Putamen (tissue), 1 donor: ENCODE data around the gene CBX7.

ENCODE experiments used
- DNase-seq: peaks from one replicate; pipeline ENCODE4 v3.0.0-alpha.2; 2016; ENCODE audit warnings: low spot score

The CBX7 gene

GRCh38 chr22:39147335-39148025 lies 5.0 kb downstream of the CBX7 start:
- no peak for DNase-seq

- DNase-seq, result no peak
These were observed 6.0 kb downstream of the CBX7 start for GRCh38 chr22:39146256-39147101.

GRCh38 chr22:39144101-39144767 lies 8.2 kb downstream of the CBX7 start:
- no peak for DNase-seq

GRCh38 chr22:39142088-39142680 lies 10.3 kb downstream of the CBX7 start:
- no peak for DNase-seq

DNA sequence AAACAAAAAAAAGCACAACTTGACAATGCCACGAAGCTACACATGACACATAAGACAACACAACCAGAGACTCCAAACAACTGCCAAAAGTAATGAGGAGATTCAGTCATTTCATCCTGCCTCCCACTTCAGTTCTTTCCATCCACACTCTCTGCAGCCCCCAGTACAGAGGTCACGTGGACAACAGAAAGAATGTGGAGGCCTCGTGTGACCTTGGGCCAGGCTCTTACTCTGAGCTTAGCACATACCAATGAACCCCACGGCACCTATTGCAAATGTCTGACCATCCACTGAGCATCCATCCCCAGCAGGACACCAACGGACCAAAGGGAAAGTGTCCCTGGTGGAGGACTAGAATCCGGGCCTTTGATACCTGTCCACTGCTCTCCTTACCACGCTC lies 12.5 kb downstream of the CBX7 start:
- DNase-seq, result no peak

DNA sequence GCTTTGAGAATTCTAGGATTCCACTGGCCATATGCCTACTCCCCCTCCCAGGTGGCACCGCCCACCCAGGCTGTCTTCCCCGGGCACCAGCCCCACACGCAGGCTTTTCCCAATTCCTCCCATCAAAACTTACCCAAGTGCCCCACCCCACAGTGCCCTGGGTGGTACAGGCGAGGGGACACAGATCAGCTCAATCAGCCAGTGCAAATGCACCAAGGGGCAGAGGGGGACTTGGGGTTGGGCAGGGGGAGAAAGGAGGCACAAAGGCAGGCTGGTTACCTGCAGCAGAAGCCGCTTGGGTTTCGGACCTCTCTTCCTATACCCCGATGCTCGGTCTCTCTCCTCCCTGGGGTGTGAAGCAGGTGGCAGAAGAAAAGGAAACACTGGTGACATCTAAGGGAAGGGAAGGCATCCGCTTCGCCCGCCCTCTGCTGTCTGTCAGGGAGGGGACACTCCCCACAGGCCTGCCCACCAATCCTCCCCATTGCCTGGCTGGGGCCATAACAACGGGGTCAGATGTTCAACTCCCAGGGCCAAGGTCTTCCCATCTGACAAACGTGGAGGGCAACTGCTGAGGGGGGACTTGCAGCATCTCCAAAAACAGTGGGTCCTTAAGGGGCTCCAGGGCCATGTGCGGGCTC lies 14.0 kb downstream of the CBX7 start:
- no peak for DNase-seq

GRCh38 chr22:39136317-39136716 lies 16.2 kb downstream of the CBX7 start:
- no peak for DNase-seq

DNA sequence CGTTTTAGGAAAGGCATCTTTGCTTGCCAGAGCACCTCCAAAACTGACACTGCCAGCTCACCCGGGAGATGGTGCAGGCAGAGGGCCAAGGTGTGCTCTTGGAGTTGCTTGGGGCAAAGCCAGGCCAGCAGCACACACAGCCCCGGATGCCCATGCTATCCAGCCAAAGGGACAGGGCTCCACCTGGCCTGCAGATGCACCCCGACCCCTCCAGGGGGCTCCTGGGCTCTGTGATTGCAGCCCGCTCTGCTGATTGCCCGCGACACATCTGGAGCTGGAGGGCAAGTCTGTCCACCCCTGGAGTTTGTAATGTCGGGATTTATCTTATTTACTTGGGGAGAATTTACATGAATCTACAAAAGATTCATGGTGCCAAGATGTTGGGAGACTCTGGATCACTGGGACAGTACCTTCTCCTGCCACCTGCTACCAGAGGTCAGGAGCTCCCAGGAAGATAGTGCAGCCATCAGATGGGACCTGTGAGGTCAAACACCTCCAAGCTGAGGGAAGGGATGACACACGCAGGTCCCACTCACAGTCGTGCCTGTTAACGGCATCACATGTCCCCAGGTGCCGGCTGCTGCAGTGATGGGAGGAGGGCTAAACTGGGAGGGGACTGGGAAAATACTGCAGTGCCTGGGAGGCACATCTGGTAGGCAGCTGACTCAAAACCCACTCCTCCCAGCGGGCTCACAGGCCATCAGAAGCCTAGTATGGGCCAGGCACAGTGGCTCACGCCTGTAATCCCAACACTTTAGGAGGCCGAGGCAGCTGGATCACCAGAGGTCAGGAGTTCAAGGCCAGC lies 17.2 kb downstream of the CBX7 start:
- DNase-seq, result no peak

DNA sequence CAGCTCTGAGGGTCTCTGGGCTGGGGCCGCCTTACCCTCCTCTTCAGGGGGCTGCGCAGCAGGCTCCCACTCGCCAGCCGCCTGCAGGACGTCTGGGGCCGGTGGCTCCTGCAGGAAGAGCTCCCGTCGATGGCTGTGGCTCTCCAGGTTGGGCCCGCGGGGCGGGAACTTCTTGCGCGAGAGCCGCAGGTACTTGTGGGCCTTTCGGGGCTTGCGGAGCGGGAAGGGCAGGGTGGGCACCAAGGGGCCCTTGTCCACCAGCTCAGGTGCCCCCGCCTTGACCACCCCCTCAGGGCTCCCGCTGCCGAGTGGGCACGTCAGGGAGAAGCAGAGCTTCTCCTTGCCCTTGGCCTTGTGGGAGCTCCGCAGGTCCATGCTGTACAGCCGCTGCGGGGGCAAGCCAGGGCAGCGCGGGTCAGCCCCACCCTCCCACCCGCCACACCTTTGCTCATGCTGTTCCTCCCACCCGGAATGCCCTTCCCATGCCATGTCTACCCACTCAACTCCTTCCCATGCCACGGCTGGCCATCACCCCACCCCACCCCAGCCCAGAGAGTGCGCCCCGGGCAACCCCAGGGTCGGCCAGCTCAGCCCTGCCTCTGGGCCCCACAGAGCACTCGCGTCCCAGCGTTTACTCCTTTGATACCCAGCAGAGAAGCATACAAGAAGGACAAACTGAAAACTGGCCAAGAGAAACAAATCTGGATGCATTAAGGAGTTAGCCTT lies 18.0 kb downstream of the CBX7 start:
- DNase-seq, result no peak

DNA sequence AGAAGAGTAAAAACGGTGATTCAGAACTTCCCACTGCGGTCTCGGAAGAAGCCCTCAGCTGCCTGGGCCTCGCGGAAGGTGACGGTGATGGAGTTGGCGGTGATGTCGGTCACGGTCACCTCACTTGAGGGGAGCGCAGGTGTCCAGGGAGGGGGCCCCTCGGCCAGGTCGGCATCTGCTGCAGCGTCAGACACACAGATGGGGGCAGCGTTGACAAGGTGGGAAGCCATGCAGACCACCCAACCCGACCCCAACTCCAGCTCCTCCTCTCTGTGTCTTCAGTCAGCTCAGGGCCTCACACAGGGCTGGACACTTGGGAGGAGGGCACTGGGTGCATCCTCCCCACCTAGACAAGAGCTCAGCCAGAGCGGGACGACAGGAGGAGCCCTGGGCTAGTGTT lies 18.6 kb downstream of the CBX7 start:
- no peak for DNase-seq

DNA sequence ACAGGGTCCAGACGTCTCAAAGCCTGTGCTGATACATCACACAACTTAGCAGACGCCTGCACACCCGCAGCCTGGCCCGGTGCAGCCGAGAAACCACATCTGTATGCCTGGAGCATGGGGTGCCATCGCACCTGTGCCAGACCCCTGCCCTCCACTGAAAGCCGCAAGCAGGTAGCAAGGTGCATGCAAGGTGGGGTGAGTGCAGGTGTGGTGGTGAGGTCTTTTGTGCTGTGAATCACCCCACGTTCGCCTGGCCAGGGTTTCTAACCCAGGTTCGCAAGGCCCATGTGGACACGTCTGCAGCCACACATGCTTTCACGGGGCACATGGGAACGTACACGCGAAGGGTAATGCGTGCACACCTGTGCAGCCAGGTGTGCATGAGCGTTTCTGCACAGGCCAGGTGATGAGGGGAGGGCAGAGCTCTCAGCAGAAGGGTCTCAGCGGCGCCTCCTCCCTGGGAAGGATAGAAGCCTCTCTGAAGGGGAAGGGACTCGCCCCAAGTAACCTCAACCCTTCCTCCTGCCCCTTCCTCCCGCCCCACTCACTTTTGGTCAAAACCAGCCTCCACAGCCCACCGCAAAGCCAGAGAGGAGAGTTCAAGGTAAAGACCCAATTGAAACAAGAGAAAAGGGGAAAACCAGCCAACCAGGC lies 19.5 kb downstream of the CBX7 start:
- no peak for DNase-seq

DNA sequence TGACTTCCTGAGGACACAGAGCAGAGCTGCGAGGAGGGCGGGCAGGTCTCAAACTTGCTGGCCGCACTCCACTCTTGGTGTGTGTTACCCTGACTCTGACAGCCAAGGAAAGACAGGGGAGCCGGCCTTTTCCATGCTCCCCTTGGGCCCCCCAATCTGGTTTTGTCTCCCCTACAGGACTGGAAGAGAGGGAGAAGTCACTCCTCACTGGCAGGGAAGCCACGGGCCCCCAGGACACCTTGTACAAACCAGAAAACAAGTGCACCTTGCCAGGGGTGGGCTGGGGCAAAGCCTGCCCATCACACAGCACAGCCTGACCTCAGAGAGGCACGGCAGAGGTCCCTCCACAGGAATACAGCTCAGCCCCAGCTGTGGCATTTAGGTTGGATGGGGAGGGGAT lies 20.2 kb downstream of the CBX7 start:
- DNase-seq, result no peak

DNA sequence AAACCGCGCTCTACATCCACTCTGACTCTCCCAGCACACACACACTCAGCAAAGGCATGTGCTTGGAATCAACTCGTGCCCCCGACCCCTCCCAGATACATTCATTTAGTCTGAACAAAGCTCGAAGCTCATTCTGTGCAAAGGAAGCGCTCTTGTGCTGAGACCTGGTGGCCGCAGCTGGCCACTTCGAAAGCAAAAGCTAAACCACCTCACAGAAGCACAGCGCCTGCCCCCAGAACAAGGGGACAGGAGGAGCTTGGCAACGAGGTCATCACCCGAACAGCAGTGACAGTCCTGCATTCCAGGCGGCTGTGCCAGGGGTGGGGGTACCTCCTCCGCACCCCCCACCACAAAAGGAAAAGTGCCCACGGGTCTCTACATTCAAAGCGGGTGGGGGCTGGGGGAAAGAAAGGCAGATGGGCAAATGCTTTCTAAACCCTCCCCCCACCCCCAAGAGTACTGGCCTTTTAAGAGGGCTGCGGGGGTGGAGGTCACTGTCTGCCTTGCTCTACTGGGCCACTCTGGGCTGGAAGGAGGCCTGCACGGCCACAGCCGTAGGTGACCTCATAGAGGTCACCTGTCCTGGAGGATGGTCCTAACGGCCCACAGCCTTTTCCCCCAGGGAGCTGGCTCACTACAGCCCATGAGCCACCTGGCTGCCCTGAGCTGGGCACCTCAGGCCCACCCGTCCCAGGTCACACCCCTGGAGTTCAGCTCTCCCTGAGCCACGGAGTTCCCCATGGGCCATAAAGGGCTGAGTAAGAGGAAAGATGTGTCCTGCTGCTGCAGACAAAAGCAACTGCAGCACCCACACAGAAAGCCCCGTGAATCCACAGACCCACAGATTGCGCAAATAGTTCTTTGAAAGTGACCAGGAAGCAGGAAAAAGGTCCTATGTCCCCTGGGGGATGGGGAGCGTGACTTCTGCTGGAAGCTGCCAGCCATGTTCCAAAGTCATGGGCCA lies 21.3 kb downstream of the CBX7 start:
- DNase-seq, result no peak

DNA sequence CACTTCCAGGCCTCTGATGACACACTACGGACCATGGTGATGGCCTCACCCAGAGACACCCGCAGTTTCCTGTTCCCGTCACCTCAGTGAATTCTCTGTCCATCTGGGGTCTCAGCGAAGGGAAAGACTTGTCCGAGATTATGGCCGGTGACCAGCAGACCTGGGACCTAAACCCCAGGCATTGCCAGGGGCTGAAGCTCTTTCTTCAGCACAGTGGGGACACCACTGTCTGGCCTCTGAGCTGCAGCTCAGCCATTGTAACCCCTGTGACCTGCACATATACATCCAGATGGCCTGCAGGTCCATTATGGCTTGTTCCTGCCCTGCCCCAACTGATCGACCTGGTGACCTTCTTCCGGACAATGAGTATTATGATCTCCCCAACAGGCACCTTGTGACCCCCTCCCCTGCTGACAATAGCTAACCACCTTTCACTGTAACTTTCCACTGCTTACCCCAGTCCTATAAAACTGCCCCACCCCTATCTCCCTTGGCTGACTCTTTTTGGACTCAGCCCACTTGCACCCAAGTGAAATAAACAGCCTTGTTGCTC lies 22.3 kb downstream of the CBX7 start:
- DNase-seq, result no peak

DNA sequence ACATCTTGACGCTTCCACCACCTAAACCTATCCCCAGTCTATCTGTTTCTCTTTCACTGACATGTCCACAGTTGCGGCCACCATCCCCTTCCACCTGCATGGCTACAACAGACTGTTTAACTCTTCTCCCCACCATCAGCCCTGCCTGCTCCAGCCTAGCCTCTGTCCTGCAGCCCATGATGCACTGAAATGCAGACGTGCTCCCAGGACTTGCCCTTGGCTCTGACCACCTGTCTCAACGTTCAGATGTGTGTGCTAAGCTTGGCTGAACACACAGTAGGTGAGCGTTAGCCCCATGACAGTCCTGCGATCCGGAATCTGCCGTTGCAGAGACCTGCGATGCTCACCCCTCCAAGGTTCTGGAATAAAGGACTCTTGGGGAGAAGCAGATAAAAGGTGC lies 22.7 kb downstream of the CBX7 start:
- DNase-seq, result no peak

- DNase-seq, result no peak
These were observed 23.4 kb downstream of the CBX7 start for GRCh38 chr22:39129081-39129480.

GRCh38 chr22:39128508-39128907 lies 24.0 kb downstream of the CBX7 start:
- no peak for DNase-seq

DNA sequence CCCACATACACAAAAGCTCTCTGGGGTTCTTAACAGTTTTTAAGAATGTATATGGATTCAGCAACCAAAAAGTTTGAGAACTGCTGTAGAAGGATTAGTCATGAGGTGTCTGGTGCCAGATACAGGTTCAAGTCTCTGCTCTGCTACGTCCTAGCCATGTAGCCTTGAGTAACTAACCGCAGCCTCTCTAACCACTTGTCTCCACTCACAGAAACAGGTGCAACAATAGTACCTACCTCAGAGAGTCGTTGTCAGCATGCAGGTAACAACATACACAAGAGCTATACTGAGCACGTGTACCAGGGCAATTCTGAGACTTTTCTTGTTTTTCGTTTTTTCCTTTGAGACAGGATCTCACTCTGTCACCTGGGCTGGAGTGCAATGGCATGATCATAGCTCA lies 26.9 kb downstream of the CBX7 start:
- no peak for DNase-seq
